Endothelial cell of umbilical vein (primary cell): ENCODE results near the gene USP48.

ENCODE experiments used
- POLR2A ChIP-seq: IDR thresholded peaks from 2 replicates; pipeline ENCODE4 v1.6.1; 2012; ENCODE audit warnings: low read depth, mild to moderate bottlenecking, control low read depth, low read length
- TF ChIP-seq, protein P1 (sequence below), 2 donors: IDR thresholded peaks; 1 replicate in 1 of 2; 2 replicates in 1 of 2; pipeline ENCODE4 v1.5.1; 2011; ENCODE audit warnings: low read length in 2 of 2, mild to moderate bottlenecking in 2 of 2, moderate library complexity in 2 of 2, control low read depth in 1 of 2, inconsistent platforms in 1 of 2, low read depth in 1 of 2; ENCODE audit not compliant: insufficient read depth in 1 of 2; ENCODE audit errors: extremely low read depth in 1 of 2

DNA sequence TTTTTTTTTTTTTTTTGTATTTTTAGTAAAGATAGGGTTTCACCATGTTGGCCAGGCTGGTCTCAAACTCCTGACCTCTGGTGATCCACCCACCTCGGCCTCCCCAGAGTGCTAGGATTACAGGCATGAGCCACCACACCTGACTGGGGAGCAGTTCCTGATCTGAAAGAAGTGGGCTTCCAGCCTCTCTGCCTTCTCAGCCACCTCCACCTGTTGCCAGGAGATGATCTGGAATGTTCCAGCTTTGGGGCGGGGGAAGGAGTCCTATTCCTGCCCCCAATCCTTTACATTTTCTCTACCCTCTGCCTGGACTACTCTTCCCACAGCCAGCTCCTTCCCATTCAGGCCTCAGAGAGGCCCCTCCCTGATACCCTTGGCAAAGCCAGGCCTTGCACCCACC is 141.9 kb downstream of the USP48 start:
- TF ChIP-seq, protein P1, sequence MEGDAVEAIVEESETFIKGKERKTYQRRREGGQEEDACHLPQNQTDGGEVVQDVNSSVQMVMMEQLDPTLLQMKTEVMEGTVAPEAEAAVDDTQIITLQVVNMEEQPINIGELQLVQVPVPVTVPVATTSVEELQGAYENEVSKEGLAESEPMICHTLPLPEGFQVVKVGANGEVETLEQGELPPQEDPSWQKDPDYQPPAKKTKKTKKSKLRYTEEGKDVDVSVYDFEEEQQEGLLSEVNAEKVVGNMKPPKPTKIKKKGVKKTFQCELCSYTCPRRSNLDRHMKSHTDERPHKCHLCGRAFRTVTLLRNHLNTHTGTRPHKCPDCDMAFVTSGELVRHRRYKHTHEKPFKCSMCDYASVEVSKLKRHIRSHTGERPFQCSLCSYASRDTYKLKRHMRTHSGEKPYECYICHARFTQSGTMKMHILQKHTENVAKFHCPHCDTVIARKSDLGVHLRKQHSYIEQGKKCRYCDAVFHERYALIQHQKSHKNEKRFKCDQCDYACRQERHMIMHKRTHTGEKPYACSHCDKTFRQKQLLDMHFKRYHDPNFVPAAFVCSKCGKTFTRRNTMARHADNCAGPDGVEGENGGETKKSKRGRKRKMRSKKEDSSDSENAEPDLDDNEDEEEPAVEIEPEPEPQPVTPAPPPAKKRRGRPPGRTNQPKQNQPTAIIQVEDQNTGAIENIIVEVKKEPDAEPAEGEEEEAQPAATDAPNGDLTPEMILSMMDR (IDR thresholded peaks at IDR 0.05; ENCODE audit: extremely low read depth in 1 of 2, insufficient read depth in 1 of 2, low read depth in 1 of 2, low read length in 2 of 2): no peak
- TF ChIP-seq POLR2A: no peak
